Stomach (tissue), 4 donors: Measurements from ENCODE around the gene RYR1.

Experiments
- POLR2AphosphoS5 ChIP-seq, 3 donors: sonication (generic); formaldehyde crosslinking; IDR thresholded peaks; one replicate each; pipeline ENCODE4 v1.6.1; 2016; ENCODE audit warnings: antibody characterized with exemption in 3 of 3
- TF ChIP-seq, protein P1 (sequence below), 7 experiments: fragments of 450-650 bp in 4 of 7; fragments of 200-600 bp in 3 of 7; sonication (generic) in 3 of 7; IDR thresholded peaks; one replicate each; pipeline ENCODE4 v1.5.1; 2016 to 2019; ENCODE audit warnings: antibody characterized with exemption in 7 of 7, control low read depth in 2 of 7, mild to moderate bottlenecking in 1 of 7

DNA sequence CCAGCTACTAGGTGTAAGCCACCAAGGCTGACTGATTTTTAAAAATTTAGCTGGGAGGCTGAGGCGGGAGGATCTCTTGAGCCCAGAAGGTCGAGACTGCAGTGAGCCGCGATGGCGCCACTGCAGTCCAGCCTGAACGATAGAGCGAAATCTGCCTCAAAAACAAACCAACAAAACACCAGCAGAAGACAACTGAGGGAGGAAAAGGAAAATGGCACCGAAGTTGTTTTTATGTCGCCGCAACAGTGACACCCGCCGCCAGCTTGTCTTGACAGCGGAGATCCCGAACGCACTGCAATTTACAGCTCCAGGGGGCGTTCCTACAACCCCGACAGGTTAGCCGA is 30.9 kb upstream of the RYR1 start:
- TF ChIP-seq POLR2AphosphoS5 (IDR thresholded peaks at IDR 0.05): peak in 1 of 3 donors; percentile 31
- TF ChIP-seq, protein P1, sequence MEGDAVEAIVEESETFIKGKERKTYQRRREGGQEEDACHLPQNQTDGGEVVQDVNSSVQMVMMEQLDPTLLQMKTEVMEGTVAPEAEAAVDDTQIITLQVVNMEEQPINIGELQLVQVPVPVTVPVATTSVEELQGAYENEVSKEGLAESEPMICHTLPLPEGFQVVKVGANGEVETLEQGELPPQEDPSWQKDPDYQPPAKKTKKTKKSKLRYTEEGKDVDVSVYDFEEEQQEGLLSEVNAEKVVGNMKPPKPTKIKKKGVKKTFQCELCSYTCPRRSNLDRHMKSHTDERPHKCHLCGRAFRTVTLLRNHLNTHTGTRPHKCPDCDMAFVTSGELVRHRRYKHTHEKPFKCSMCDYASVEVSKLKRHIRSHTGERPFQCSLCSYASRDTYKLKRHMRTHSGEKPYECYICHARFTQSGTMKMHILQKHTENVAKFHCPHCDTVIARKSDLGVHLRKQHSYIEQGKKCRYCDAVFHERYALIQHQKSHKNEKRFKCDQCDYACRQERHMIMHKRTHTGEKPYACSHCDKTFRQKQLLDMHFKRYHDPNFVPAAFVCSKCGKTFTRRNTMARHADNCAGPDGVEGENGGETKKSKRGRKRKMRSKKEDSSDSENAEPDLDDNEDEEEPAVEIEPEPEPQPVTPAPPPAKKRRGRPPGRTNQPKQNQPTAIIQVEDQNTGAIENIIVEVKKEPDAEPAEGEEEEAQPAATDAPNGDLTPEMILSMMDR (IDR thresholded peaks at IDR 0.05): no peak
